Ascending aorta (tissue), 2 donors: ENCODE measurements around the gene ASTN1. TPM values are rescaled to one million over a fixed set of nuclear protein-coding genes. Genes with fewer than 3 reads are reported as not detected.

Experiments used
- DNase-seq, 2 donors: peaks; one replicate each; pipeline ENCODE4 v3.0.0-alpha.2; 2019; ENCODE audit warnings: low spot score in 2 of 2
- H3K27ac ChIP-seq, 2 donors: fragments of 200-600 bp; sonication (generic); one replicate each; pipeline ENCODE4 v1.5.1; 2016 to 2017; ENCODE audit warnings: mild to moderate bottlenecking in 1 of 2
- H3K27me3 ChIP-seq: fragments of 200-600 bp; sonication (generic); one replicate; pipeline ENCODE4 v1.5.1; 2017
- H3K36me3 ChIP-seq, 2 donors: fragments of 200-600 bp; sonication (generic); one replicate each; pipeline ENCODE4 v1.5.1; 2016
- H3K4me1 ChIP-seq, 2 donors: fragments of 200-600 bp; sonication (generic); one replicate each; pipeline ENCODE4 v1.5.1; 2016 to 2017; ENCODE audit warnings: mild to moderate bottlenecking in 1 of 2
- H3K4me3 ChIP-seq, 2 donors: fragments of 200-600 bp; sonication (generic); one replicate each; pipeline ENCODE4 v1.5.1; 2016 to 2017; ENCODE audit warnings: mild to moderate bottlenecking in 1 of 2
- H3K9me3 ChIP-seq, 2 donors: fragments of 200-600 bp; sonication (generic); one replicate each; pipeline ENCODE4 v1.5.1; 2016
- intact Hi-C: fragments of 100-400 bp; cut with DNase I; formaldehyde crosslinking; loops from one replicate; pipeline ENCODE4 v1.15.1; 2023
- total RNA-seq: library from RNA; depleted of rRNA; stranded (reverse); fragments of >200 nt; gene quantifications from one replicate; pipeline ENCODE4 v1.1.0, GENCODE V29; 2016
- TF ChIP-seq, protein P1 (sequence below), 3 experiments: fragments of 200-600 bp in 2 of 3; fragments of 450-650 bp in 1 of 3; sonication (generic) in 2 of 3; IDR thresholded peaks; one replicate each; pipeline ENCODE4 v1.5.1; 2016 to 2019; ENCODE audit warnings: antibody characterized with exemption in 3 of 3, mild to moderate bottlenecking in 1 of 3, moderate library complexity in 1 of 3

Gene ASTN1
- total RNA-seq, 1 donor from 2014 or later = 0.32 TPM

DNA sequence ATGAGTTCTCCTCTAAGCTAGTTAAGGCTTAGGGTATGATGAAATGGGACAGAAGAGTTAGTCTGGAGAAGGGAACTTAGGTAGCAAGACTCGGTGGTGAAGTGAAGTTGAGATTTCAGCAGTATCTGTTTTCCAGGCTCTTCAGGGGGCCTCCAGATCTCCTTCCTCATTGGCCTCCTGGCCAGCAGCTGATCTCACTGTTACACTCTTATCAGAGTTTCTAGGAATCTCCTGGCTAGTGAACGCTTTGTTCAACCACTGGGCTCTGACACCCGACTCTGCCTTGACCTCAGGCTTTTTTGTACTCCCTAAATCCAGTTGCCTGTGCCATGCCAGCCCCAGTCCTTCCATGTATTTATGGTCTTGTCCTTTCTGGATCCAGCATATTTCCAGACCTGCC is 311.0 kb downstream of the ASTN1 start:
- Histone ChIP-seq H3K27me3 (no peaks in the 10 kb centered on the region), H3K27ac (no peak overlapping the region), H3K9me3 (no peaks in the 10 kb centered on the region), H3K4me3 (no peak overlapping the region), H3K4me1 (no peaks in the 10 kb centered on the region), H3K36me3 (no peaks in the 10 kb centered on the region)
- TF ChIP-seq, protein P1, sequence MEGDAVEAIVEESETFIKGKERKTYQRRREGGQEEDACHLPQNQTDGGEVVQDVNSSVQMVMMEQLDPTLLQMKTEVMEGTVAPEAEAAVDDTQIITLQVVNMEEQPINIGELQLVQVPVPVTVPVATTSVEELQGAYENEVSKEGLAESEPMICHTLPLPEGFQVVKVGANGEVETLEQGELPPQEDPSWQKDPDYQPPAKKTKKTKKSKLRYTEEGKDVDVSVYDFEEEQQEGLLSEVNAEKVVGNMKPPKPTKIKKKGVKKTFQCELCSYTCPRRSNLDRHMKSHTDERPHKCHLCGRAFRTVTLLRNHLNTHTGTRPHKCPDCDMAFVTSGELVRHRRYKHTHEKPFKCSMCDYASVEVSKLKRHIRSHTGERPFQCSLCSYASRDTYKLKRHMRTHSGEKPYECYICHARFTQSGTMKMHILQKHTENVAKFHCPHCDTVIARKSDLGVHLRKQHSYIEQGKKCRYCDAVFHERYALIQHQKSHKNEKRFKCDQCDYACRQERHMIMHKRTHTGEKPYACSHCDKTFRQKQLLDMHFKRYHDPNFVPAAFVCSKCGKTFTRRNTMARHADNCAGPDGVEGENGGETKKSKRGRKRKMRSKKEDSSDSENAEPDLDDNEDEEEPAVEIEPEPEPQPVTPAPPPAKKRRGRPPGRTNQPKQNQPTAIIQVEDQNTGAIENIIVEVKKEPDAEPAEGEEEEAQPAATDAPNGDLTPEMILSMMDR (IDR thresholded peaks at IDR 0.05) = no peak
- no peak for DNase-seq
- intact Hi-C loops = no loop called here

GRCh38 chr1:176852124-176852523 is 312.4 kb downstream of the ASTN1 start:
- DNase-seq = no peak
- TF ChIP-seq, protein P1 (IDR thresholded peaks at IDR 0.05) = no peak
- H3K9me3 ChIP-seq = no peaks in the 10 kb centered on the region
- H3K4me3 ChIP-seq = no peak overlapping the region
- H3K27ac ChIP-seq = no peak overlapping the region
- H3K4me1 ChIP-seq = no peaks in the 10 kb centered on the region
- intact Hi-C loops = no loop called here
- no peaks in the 10 kb centered on the region for H3K36me3 ChIP-seq
- no peaks in the 10 kb centered on the region for H3K27me3 ChIP-seq

DNA sequence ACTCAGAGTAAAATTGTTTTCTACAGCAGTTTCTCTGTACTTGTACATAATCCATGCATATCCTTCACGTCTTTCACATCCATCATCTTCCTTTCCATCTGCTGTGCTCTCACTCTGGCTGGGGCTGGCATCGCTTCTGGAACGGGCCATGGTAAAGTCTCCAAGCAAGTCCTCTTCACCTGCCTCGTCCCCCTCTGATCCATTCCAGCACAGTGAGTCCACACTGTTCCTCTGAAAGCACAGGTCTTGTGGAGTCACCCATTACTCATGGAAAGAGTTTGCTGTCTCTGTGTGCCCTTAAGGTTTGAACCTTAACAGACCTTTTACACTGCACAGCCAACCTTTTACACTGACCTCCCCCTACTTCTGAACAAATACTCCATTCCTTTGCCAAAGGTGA is 313.6 kb downstream of the ASTN1 start:
- Histone ChIP-seq H3K4me1 (no peaks in the 10 kb centered on the region), H3K27me3 (no peaks in the 10 kb centered on the region), H3K9me3 (no peaks in the 10 kb centered on the region), H3K27ac (no peak overlapping the region), H3K36me3 (no peaks in the 10 kb centered on the region), H3K4me3 (no peak overlapping the region)
- no peak for DNase-seq
- TF ChIP-seq, protein P1 (IDR thresholded peaks at IDR 0.05) = no peak
- intact Hi-C loops = no loop called here

DNA sequence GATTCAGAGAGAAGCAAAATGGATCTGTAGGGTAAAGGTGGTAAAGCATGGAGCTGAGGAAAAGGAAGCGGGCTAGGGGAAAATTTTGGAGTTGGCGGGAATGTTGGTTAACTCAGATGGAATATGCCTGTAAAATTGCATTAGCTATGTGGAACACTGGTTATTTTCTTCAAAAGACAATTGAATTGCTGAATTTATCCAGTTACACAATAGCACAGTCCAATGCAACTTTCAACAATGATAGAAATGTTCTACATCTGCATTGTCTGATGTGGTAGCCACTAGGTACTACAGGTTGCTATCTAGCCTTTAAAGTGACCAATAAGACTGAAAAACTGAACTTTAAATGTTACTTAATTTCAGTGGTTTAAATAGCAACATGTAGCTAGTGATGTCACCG is 315.2 kb downstream of the ASTN1 start:
- TF ChIP-seq, protein P1 (IDR thresholded peaks at IDR 0.05) = no peak
- no peak for DNase-seq
- no peaks in the 10 kb centered on the region for H3K9me3 ChIP-seq
- no peak overlapping the region for H3K27ac ChIP-seq
- H3K4me3 ChIP-seq = no peak overlapping the region
- intact Hi-C loops = loop anchor here (10.0 kb wide), 2 partner anchors 644 to 1694 kb away; partner anchors contain the start of gene COP1
- no peaks in the 10 kb centered on the region for H3K4me1 ChIP-seq
- H3K27me3 ChIP-seq = no peaks in the 10 kb centered on the region
- H3K36me3 ChIP-seq = no peaks in the 10 kb centered on the region

DNA sequence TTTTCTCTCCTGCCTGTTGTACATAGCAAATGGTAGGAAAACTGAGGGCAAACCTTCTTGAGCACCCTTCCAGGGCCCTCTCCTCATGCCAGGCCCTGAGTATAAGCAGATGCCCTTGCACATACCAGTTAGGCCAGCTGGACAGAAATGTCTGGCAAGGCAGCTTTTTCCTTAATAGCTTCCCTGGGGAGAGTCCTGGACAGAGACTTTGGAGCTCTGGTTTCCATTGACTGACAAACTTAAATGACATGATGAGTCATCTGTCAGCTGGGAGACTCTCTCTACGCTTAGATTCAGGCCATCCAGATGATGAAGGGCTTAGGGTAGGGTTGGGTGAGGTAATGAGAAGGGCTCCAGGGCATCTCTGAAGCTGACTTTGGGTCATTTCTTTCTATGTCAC is 317.5 kb downstream of the ASTN1 start:
- H3K27ac ChIP-seq = no peak overlapping the region

More for the DNA sequence above, 317.5 kb downstream of the ASTN1 start:
- no peaks in the 10 kb centered on the region for H3K27me3 ChIP-seq
- H3K9me3 ChIP-seq = no peaks in the 10 kb centered on the region
- intact Hi-C loops = loop anchor here (10.0 kb wide), 2 partner anchors 642 to 1692 kb away; partner anchors contain the start of gene COP1
- no peaks in the 10 kb centered on the region for H3K4me1 ChIP-seq
- DNase-seq = no peak
- no peaks in the 10 kb centered on the region for H3K36me3 ChIP-seq
- TF ChIP-seq, protein P1 (IDR thresholded peaks at IDR 0.05) = no peak
- H3K4me3 ChIP-seq = no peak overlapping the region
